ENCODE measurements around the gene SLC25A36.
"Not testable (repeated sequence)": the region's sequence is repeated elsewhere in the genome, so short reads cannot be mapped to it uniquely, and the experiment has no call there.

The SLC25A36 gene

DNA sequence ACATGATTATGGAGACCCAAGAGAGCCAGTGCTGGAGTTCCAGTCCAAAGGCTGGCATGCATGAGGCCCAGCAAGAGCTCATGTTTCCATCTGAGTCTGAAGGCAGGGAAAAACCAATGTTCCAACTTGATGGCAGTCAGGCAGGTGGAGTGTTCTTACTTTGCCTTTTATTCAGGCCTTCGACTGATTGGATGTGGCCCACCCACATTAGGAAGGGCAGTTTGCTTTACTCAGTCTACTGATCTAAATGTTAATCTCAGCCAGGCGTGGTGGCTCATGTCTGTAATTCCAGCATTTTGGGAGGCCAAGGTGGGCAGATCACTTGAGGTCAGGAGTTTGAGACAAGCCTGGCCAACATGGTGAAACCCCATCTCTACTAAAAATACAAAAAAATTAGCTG lies 53.2 kb downstream of the SLC25A36 start:
- not testable (repeated sequence) for DNase-seq (ENCODE audit: low read depth)

DNA sequence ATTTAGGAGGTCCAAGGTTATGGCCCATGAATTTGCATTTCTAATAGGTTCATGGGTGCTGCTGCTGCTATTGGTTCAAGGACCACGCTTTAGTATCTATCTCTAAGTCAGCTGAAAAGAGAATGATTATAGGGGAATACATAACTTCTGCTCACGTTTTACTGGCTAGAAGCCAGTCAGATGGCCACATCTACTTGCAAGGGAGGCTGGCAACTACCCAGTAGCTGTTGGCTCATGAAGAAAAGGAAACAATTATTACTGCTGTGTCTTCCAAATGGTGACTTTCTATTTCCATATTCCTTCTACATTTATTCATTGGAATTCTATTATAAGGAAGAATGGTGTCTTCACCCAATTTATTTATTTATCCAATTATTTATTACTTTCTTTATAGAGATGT lies 54.2 kb downstream of the SLC25A36 start:
- no peak for DNase-seq (ENCODE audit: low read depth)

DNA sequence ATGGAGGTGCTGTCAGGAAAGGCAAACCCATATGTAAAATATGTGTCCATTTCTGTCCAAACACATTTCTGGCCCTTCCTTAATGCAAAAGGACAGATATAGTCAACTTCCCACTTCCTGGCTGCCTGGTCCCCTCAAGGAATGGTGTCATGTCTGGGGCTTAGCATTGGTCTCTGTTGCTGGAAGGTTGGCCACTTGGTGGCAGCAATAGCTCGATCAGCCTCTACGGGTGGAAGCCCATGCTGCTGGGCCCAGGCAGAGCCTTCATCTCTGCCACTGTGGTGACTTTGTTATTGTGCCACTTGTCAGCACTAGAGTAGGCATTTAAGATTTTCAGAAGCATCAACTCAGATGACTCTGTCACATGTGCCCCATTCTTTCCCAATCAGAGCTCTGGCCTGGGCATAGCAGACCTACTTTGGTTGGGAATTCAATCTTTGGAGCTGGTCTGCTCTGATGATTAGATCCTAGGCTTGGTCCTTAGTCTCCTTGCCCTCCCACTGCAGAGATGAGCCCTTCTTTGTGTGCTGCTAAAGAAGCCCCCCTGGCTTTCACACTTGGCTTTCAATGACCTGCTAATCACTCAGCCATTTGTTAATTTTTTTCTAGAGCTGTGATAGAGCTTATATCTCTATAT lies 58.5 kb downstream of the SLC25A36 start:
- DNase-seq (ENCODE audit: low read depth), result no peak

DNA sequence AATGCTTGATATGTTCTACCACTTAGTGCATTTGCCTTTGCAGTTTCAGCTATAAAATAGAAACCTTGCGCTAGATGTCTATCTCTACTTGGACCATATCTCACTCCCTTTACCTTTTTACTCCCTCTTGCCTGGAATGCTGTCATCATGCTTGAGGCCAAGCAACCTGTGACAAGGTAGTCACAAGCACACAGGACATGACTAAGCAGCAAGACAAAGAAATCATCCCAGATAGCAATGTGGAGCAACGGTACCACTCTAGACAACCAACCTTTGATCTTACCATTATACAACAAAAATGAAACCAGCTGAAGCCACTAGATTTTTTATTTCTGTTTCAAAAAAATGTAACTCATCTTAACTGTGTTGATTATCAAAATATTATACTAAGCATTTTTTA lies 59.0 kb downstream of the SLC25A36 start:
- DNase-seq (ENCODE audit: low read depth), result no peak

DNA sequence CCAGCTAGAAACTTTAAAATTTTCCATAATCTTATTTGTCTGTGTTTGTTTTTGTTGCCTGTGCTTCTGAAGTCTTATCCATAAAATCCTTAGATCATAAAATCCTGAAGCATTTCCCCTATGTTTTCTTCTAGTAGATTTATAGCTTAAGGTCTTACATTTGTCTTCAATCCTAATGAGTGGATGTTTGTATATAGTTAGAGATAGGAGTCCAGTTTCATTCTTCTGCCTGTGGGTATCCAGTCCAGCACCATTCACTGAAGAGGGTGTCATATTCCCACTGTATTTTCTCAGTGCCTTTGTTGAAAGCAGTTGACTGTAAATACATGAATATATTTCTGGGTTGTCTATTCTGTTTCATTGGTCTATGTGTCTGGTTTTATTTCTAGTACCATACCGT lies 64.7 kb downstream of the SLC25A36 start:
- no peak for DNase-seq (ENCODE audit: low read depth)

DNA sequence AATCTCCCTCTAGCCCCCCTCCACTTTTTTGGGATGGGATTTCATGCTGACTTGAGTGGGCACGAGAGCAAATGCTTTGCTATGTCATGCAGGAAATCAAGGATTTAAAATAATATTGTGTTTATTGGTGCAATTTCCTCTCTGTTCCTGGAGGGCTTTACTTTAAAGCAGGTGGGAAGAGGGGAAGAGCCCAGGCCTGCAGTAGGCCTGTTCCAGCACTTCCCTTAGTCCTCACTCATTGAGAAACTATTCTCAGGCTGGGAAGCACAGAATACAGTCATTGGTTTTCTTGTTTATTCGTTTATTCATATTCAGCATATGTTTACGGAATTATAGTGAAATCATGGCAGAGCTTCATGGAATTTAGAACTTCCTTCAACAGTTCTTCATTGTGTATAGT lies 67.9 kb downstream of the SLC25A36 start:
- no peak for DNase-seq (ENCODE audit: low read depth)

DNA sequence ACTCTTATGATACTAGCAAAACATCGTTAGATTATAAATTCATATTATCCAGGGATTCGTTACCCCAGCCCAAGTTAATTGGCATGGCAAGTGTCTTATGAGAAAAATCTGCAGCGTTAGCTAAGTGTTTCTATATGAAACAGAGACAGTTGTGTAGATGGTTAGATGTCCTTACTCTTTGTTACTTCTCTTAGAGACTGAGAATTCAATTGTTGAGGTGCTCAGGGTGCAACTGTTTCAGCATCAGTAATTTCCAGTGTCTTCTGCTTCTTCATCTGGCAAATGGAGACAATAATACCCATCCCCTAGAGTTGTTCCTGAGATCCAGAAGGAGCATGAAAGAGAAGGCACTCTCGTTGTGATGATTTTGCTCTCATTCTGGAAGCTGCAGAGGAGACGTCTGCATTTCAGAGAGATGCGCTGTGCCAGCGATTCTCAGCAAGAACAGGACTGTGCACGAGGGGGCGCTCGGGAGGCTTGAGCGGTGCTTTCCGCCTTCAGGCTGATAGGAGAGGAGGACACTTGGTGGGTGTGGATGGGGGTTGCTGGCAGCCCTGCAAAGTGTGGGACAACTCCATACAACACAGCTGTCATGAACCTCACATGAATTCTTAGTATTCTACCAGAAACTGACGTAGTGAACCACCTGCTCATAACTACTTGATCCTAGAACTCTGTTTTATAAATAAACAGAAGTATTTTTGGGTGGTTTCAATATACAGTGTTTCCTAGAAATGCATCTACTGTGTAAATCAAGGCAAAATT lies 69.8 kb downstream of the SLC25A36 start:
- DNase-seq (ENCODE audit: low read depth), result peak; percentile 17

DNA sequence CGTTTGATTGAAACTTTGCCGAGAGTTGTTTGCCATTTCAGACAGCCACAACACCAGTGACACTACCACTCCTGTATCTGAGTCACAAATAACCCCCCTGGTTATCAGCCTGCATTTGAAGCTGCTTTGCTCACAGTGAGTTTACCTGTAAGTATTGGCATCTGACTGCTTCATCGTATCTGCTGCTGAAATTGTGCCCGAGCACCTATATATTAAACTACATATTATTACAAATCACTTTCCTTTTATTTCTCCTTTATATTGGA lies 70.3 kb downstream of the SLC25A36 start:
- DNase-seq (ENCODE audit: low read depth), result no peak

DNA sequence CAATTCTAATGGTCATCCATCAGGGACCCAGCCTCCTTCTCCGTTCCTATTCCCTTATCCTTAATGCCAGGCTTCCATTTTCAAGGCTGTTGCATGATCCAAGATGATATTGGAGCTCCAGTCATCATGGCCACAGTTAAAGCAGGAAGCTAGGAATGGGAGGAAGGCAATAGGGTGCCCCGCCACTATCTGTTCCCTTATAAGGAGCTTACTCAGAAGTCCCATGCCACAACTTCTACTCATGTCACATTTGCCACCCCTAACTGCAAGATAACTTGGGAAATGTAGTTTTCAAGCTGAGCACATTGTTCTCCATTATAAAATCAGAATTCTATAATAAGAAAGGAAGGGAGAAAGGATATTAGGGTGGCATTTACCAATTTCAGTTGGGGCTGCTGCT lies 70.9 kb downstream of the SLC25A36 start:
- DNase-seq (ENCODE audit: low read depth), result no peak

DNA sequence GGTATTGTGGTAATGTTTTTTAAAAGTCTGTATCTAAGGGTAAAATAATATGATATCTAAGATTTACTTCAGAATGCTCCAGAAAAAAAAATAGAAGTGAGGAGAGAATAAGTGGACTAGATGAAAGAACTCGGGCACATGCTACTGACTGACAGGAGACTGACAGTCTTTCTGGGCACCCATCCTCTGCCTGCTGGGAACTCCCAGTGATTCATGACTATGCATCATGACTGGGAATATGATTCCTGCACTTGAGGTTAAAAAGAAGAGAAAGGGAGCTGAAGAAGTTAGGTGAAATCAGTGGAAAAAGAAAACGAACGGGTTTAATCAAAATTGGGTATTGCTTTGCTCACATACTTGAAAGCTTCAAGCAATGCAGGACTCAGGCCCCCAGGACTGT lies 73.8 kb downstream of the SLC25A36 start:
- DNase-seq (ENCODE audit: low read depth), result no peak

DNA sequence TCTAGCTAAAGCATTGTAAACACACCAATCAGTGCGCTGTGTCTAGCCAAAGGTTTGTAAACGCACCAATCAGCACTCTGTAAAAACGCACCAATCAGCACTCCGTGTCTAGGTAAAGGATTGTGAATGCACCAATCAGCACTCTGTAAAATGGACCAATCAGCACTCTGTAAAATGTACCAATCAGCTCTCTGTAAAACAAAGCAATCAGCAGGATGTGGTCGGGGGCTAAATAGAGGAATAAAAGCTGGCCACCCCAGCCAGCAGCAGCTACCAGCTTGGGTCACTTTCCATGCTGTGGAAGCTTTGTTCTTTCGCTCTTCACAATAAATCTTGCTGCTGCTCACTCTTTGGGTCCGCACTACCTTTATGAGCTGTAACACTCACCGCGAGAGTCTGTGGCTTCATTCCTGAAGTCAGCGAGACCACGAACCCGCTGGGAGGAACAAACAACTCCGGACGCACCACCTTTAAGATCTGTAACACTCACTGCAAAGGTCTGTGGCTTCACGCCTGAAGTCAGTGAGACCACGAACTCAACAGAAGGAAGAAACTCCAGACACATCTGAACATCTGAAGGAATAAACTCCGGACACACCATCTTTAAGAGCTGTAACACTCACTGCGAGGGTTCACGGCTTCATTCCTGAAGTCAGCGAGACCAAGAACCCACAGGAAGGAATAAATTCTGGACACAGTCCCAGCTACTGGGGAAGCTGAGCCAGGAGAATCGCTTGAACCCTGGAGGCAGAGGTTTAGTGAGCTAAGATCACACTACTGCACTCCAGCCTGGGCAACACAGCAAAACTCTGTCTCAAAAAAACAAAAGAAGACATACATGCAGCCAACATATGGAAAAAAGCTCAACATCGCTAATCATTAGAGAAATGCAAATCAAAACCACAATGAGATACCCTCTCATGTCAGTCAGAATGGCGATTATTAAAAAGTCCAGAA lies 76.0 kb downstream of the SLC25A36 start:
- not testable (repeated sequence) for DNase-seq (ENCODE audit: low read depth)

DNA sequence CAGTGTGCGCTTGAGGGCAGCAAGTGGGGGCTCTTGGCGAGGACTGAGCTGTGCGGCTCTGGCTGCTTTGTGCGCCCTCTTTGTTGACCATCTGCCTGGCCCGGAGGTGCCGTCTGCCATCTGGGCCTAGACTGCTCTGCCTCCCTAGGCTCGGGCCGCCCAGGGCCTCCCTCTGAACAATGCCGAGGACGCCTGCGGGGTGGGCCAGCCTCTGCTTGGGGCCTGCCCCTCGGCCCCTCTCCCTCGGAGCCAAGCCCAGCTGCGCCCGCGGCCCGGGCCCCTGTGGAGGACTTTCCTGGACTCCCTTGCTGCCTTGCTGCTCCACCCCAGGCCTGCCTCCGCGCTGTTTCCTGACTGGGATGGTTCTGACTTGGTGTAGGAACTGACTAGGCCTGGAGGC lies 77.6 kb downstream of the SLC25A36 start:
- DNase-seq (ENCODE audit: low read depth), result no peak

DNA sequence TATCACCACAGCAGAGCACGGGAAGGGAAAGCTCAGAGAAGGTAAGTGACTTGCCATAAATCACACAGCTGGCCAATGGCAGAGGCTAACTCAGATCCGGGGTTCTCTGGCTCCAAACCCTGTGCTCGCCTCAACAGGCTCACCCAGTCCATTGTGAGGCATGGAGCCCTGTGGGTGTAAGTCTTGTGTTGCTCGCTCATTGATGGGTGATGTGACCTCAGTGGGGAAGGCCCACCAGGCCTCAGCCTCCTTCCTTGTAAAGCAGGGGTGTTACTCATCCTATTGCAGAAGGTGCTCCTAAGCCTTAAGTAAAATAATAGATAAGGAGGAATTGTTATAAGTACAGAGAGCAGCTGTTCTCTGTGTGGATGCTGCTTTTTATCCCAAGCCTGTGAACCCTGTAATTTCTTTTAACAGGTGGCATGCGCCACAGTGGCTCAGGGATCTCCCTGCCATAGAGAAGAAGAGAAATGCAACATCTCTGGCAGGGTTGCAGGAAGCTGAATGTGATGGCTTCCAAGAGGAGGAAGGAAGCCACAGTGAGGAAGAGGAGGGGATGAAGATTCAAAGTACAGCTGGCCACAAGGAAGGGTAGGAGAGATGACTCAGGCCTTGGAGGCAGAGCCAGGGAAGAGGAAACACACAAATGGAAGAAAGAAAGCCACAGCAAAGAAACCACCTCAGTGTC lies 78.7 kb downstream of the SLC25A36 start:
- DNase-seq (ENCODE audit: low read depth), result no peak

DNA sequence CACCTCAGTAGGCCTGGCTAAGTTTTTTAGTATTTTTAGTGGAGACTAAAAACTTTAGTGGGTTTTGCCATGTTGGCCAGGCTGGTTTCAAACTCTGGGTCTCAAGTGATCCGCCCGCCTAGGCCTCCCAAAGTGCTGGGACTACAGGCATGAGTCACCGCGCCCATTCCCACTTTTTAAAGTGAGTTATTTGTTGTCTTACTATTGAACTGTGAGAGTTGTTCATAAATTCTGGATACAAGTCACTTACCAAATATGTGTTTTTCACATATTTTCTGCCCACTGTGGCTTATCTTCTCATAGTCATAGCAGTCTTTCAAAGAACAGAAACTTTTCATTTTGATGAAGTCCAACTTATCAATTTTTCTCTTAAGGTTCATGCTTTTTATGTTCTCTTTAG lies 79.6 kb downstream of the SLC25A36 start:
- DNase-seq (ENCODE audit: low read depth), result no peak
